ENCODE measurements around the gene GNL2.
A peak's percentile ranks its signal among the peaks of the same experiment; 100 is the strongest.
"Not testable (repeated sequence)": the region's sequence is repeated elsewhere in the genome, so short reads cannot be mapped to it uniquely, and the experiment has no call there.

Gene GNL2

DNA sequence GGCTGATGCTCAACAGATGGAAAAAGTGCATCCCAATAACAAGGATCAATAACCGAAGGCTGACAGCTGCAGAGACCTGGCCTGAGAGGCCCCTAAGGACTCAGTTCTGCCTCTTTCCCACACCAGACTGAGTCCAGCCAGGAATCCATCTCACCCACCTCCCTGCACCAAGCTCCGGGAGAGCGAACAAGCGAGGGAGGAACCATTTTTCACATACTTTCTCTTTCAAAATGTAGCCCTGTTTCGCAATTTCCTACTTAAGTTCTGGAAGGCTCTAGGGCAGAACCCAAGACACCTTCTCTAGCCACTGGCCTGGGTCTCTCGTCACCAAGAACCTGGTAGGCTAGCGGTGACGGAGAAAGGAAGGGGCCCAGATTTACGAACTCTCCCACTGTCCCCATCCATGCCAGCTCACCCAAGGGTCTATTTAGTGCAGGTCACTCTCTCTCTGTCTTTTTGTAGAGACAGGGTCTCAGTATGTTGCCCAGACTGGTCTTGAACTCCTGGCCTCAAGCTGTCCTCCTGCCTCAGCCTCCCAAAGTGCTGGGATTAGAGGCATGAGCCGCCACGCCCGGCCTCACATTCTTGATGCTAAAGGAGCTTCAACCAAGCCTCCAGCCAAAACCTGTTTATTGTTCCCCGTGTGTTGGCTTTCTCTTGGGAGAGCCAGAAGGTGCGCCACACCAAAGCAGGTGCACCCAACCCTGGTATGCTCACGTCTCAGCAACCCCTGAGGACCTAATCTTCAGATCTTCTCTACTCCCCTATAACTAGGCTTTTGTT, 10.9 kb upstream of the GNL2 start:
- DNase-seq, result no peak

DNA sequence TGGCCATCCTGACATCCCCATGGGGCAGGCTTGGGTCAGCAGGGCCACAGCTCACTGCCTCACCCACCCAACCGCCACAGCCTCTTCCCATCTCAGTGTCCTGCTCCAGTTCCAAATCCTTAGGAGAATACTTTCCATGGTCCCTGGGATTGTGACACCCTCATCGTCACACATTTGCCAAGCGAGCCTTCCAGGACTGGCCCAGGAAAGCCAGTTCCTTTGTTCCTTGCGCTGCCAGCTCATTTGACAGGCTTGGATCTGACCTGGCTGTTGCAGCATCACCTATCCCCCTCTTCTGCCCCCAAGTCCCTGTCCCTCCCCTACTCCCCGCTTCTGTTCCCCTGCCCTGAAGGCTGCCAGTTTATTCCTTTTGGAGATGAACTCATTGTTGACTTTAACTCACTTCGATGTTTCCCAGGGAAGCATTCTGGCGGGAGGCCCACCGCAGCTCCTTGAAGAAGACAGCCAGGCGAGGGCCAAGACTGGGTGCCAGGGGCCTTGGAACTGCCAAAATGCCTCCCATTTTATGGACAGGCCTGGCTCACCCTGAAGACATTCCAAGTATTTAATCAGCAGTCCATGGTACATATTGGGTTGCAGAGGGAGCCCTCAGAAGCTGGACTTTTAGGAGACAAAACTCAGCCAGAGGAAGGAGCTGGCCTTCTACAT, 10.2 kb upstream of the GNL2 start:
- DNase-seq, result no peak

DNA sequence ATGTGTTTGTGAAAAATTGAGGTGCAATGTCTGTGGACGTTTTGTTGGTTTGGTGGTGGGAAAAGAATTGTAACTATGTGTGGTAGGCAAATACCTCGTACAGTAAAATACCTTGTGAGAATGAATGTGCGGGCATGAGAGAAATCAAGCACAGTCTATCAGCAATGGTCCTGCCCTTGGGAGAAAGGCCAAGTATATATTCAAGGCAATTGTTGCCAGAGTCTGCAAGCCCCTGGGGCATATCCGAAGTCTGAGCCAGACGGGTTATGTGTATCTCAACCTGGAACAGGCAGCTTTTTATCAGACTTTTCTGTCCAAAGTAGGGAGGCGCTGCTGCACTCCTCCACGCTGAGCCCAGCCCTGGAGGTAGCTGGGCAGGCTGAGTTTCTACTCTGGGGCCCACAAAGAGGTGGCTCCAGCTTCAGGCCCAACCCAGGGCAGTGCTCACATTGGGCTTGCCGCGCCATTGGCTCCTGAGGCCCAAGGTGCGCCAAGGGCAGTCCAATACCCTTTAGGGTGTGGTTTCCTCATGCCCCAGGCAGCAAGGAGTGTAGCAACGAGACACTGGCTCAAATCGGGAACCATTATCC, 9.4 kb upstream of the GNL2 start:
- no peak for DNase-seq

DNA sequence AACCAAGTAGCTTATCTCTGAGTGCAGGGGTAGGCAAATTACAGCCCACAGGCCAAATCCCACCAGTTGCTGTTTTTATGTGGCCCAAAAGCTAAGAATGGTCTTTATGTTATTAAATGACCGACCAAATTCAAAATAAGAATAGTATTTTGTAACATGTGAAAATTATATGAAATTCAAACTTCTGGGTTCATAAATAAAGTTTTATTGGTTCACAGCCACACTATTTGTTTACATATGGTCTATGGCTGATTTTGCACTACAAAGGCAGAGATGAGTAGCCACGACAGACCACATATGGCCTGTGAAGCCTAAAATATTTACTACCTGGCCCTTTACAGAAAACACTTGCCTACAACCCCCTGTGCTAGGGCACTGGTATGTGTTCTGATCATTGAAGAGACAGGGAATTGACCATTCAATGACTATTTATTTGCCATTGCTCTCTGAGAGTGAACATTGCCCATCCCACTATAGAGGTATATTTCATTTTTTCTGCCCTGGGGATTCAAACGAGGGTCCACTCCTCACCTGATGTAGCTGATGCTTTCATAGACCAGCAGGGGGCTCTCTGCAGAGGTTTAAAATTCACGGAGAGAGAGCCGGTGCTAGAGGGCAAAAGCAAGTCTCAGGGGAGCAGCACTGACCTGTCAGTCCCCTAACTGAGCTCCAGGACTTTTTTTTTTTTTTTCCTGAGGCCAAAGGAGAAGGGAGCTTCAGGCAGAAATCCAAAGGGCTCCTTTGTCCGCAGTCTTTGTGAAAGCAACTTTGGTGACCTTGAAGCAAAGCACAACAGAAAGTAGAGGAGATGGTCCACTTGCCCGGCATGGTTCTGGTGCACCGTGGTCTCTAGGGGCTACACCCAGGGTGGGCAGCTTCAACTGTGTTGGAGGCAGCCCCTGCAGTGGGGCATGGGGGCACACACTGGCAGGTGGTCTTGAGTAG, 7.3 kb upstream of the GNL2 start:
- peak; percentile 27 for DNase-seq

DNA sequence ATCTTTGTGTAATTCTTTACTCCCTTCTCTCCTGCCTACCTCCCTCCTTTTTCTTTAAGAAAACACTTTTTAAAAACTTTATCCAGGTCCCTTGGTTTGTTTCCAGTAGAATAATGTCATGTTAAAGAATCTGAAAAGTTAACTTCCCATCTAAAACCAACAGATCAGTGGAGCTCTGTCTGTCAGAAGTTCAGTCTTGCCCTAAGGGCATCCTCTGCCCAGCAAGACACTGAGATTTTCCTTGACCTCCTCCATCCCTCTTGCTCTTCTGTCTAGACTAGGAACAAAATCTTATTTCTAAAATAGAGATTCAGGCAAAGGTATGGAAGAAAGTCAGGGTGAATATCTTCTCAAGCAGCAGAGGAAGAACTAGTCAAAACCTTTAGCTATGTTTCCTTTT, 5.7 kb upstream of the GNL2 start:
- DNase-seq, result no peak

DNA sequence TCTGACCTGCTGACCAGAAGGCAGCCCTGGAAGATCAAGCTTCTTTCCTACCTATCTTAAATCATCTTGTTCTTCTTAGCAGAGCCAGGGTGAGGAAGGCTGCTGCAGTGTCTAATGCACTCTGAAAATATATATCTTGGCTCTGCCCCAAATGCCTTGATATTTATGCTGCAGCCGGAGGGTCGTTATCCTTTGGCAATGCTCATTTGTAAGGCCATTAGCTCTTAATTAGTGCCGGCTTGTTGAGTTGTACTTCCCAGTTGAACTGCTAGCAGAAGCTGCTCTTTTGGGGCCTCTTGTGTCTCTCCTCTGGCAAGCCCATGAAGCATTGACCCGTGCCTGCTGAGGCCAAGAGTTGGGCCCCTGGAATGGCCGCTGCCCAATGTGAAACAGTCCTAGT, 4.2 kb upstream of the GNL2 start:
- DNase-seq, result no peak

DNA sequence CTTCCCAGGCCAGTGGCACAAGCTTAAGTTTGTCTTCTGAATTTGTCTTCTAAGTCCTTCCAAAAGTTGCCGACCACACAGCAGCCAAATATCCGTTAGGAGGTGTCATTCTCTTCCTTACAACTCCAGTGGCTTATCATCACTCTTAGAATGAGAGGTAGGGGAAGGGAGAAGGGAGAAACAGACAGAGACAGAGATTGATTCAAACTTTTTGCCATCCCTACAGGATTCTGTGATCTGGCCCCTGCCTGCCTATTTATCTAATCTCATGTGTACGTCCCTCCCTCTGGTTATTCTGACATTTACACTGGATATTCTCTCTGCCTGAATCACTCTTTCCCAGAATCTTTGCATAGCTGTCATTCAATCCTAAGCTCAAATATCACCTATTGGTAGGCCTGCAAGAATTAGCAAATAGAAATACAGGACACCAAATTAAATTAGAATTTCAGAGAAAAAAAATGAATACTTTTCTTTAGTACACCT, 488 bp upstream of the GNL2 start:
- DNase-seq, result no peak

DNA sequence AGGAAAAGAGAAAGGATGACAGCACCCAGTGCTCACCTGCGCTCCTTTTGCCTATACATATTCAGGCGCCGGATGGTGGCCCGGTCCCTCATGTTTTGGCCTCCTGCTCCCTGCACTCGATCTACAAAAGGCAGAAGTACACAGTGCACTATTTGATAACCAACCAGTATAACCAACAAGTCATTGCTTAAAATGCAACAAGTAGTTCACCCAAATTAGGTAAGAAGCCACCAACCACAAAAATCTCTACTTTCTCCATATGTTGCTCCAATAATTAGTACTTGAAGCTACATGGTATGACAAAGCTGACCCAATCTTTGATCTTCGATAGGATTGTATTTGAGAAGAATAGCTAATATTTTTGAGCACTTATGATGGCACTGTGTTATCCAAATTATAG, 2.0 kb downstream of the GNL2 start:
- DNase-seq, result no peak

DNA sequence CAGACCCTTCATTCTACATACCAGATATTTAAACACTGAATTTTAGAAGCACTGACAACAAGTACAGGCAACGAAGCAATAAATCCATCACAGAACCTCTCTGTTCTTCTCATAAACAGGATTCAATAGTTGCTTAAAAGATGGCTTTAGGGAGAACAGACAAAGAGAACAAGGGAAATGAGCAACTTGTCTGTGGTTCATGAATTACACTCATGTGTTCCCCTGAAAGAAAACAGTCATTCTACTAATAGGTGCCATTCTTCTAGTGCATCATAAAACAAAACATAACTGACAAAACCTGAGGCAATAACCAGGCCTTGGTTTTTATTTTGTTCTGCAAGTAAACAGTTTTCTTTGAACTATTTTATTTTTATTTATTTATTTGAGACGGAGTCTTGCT, 6.8 kb downstream of the GNL2 start:
- DNase-seq, result no peak

DNA sequence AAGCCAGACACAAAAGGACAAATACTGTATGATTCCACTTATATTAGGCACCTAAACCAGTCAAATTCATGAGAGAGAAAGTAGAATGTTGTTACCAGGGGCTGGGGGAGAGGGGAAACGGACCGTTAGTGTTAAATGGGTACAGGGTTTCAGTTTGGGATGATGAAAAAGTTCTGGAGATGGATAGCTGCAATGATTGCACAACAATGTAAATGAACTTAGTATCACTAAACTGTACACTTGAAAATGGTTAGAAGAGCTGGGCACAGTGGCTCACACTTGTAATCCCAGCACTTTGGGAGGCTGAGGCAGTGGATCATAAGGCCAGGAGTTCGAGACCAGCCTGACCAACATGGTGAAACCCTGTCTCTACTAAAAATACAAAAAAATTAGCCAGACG, 11.2 kb downstream of the GNL2 start:
- DNase-seq, result not testable (repeated sequence)

DNA sequence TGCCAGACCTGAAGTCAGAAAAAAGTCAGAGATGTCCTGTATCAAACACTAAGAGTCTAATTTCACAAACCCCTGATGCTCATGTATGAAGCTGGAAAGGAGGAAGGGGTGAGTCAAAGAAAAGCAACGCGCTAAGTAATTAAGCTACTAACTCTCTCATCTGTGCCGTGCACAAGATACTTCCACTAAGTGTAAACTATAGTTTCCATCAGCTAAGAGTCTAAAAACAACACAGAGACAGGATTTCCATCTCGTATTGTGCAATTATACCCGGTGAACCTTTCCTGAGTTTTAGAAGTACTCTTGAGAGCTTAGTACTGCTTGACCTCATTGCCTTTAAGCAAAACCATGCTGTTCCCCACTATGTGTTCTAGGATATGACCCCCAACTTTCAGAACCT, 20.0 kb downstream of the GNL2 start:
- DNase-seq, result no peak

DNA sequence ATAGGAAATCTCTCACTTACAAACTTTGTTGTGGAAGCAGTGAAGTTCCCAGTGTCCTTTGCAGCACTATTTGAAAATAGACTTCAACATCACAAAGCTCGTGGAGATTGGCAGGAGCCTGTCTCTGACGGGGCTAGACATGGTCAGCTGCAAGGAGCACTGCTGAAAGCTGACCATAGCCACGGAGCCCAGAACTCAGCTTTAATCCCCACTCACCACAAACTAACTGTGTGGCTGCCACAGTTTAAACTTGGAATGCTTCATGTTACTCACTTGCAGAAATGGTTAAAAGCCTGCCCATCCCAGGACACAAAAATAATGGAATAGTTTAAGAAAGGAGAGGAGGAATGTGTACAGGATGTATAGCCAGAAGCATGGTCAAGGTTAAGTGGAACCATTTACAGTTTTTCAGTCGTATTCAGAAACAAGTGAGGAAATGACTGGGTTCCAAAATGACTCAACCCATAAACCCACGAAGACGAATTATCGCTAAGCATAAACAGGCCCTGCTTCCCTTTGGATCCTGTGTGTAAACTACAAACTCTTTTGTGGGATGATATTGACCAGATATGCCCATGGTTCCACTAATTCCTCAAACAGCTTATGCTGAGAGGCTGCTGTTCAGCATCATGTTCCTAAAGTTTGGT, 20.8 kb downstream of the GNL2 start:
- no peak for DNase-seq

DNA sequence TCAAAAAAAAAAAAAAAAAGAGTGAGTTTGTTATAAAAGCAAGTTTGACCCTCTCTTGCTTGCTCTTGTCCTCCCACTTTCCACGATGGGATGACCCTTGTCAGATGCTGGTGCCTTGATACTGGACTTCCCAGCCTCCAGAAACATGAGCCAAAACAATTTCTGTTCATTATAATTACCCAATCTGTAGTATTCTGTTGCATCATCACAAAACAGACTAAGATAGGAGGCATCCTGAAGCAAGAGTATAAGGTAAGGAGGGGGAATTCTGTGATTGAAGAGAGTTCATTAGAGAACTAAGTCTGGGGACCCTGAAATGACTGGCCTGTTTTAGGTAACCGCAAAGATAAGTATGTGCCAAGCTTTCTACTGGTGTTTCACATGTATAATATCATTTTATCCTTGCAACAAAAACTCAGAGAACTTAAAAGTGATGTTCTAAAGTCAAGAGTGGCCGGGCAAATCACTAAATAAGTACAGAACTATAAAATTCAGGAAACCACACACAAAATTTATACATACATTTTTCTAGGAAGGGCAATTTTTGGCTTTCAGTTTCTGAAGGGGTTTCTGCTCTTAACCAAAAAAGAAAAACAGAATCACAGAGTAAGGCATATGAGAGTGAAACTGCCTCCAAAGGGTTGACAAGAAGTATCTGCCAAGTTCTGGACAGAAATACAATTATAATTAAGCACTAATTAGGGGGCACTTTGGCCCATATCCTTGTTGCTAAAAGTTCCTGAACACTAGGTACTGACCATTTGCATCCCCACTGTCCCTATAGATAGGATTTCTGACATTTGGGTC, 25.0 kb downstream of the GNL2 start:
- DNase-seq, result no peak

DNA sequence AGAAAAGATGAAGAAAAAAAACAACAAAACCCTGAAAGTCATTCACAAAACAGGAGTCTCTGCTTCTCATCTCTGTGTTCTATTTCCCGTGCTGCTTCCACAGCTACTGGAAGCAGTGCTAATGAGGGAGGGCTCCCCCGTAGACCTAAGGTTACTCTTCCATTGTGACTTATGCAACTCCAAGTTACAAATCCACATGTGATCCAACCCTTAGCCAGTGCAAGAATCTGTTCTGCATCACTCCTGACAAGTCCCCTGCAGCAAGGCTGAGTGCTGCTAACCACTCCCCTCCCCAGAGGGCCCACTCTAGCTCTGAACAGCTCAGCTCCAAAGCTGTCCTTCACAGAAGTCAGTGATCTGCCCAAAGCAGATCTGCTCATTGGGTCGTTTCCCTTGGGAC, 28.7 kb downstream of the GNL2 start:
- DNase-seq, result no peak

DNA sequence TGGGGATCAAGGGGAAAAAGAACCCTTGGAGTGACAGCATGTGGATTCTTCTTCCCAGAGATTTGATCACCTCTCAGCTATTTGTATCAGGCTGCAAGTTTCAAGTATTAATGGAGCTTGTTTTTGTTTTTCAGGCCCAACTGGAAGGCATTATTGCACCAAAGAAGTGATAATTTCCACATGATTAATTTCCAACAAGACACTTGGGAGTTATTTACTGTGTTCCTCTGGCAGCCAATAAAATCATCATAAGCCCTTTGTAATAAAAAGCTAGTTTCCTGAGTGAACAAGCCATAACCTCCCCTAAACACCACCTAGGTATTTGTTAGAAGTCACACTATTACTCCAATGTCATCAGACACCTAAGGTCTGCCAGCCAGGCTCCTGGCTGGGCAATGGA, 30.8 kb downstream of the GNL2 start:
- DNase-seq, result no peak

DNA sequence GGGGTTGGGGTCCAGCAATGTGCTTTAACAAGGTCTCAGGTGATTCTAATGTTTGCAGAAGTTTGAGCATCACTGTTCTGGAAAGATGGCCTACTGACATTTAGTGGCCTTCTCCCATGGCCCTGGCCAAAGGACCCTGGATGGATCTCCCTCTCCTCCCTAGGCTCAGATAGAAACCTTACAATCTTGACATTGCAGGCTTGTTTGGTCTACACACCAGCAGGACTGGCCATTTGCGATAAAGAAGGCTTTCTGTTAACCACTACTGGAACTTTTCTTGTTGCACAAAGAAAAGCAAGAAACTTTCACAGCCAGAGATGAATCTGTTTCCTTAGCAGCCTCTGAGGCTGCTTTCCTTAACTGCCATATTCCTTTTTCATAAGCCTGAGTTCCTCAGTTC, 32.8 kb downstream of the GNL2 start:
- DNase-seq, result no peak

DNA sequence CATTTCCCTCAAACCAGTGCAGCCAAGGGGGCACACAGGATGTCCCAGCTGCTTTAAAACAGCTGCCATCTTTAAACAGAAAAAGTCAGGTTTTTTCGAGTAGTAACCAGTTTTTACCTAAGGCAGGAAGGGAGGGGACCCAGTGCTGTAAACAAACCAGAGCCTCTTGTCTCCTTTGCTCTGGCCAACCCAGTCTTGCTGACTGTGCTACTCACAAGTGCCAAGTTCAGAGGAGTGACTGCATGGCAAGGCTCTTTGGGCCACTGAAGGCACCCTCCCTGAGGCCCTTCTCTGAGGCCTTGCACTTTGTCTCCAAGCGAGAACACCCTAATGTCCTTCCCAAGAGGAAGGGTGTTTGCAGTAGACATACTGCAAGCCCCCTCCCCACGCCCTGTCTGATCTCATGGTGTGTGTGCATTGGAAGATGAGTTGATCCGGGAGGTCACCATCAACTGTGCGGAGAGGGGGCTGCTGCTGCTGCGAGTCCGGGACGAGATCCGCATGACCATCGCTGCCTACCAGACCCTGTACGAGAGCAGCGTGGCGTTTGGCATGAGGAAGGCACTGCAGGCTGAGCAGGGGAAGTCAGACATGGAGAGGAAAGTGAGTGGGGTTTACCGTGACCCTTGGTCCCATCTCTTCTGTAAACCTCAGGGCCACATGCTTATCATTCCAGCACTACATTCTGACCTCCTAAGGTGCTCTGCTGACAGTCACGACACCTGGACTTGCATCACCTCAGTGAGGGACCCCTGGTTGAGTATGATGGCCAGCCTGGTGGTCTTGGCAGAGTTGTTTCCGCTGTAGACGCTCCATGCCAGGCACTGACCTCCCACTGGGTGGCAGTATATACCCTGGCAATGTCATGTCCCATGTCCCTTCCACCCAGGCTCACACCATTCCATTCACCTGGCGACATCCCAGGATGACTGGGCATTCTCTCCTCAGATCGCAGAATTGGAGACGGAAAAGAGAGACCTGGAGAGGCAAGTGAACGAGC, 34.3 kb downstream of the GNL2 start:
- no peak for DNase-seq

DNA sequence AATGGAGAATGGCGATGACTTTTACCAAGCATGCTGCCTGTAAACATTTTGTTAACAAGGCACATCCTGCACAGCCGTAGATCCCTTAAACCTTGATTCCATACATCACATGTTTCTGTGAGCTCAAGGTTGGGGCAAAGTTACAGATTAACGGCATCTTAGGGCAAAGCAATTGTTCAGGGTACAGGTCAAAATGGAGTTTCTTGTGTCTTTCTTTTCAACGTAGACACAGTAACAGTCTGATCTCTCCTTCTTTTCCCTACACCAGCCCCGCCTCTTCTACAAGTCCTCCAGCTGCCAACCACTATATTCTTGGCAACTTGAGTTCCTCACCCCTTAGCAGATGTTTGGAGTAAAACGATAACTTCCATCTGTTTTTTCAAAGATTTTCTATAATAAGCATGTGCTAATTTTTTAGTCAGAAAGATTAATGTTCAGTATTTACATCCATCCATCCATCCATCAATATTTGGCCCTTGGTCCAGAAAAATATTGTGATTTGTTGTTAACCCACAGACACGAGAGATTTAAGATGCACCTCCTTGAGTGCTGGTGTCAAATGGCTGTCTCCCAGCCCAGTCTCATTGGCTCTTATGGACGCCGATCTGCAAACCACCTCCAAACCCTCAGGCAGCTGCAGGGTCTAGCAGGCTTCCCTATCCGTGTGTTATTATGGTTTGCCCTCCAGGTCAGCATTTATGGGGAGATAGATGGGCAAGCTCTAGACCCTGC, 35.2 kb downstream of the GNL2 start:
- DNase-seq, result no peak

DNA sequence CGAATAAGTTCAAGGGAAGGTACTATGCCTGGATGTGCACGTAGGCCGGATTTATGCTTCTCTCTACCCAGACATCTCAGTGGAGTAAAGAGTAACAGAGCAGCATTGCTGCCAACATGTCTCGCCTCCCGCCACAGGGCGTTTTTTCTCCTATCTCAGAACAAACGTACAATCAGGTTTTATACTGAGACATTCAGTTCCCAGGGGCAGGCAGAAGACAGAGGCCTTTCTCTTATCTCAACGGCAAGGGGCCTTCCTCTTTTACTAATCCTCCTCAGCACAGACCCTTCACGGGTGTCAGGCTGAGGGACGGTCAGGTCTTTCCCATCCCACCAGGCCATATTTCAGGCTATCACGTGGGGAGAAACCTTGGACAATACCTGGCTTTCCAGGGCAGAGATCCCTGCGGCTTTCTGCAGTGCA, 35.8 kb downstream of the GNL2 start:
- DNase-seq, result not testable (repeated sequence)

DNA sequence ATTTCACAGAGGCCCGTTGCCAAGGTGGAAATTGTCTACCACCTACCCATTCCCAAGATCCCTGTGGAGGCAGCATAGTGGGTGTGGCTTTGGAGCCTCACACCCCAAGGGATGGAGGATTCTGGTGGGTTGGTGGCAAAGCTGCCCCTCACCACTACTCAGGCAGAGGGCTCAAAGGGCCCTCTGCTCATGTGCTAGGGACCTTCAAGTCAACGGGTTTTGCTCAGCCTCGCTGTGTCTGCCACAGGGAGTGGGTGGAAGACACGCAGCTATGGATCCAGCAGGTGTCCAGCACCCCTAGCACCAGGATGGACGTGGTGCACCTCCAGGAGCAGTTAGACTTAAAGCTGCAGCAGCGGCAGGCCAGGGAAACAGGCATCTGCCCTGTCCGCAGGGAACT, 36.7 kb downstream of the GNL2 start:
- no peak for DNase-seq
